Measurements from ENCODE around the gene SKI.

DNA sequence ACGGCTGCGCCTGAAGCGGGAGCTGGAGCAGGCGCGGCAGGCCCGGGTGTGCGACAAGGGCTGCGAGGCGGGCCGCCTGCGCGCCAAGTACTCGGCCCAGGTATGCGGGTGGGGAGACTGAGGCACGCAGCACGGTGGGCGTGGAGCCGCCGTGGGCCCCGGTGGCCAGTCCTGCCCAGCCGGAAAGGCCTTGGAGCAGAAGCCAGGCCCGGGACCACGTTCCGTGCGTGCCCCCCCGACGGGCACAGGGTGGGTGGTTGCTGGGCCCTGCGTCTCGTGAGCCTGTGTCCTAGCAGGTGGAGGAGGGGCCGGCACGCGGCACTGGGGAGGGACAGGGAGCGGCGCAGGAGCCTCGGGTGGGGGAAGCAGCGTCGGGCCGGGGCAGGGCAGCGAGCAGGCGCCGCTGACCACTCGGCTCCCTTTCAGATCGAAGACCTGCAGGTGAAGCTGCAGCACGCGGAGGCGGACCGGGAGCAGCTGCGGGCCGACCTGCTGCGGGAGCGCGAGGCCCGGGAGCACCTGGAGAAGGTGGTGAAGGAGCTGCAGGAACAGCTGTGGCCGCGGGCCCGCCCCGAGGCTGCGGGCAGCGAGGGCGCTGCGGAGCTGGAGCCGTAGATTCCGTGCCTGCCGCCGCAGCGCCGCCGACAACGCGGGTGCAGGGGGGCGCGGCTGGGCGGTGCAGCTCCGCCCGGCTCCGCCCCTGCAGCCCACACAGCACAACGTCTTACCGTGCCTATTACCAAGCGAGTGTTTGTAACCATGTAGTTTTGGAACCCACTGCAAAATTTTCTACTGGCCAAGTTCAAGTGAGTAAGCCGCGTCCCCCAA, 78.2 kb downstream of the SKI start:
- TF ChIP-seq POLR2A (IDR thresholded peaks at IDR 0.05) (no peak), POLR2AphosphoS5 (IDR thresholded peaks at IDR 0.05) (no peak), EP300 (IDR thresholded peaks at IDR 0.05) (no peak)
- TF ChIP-seq, protein P1, sequence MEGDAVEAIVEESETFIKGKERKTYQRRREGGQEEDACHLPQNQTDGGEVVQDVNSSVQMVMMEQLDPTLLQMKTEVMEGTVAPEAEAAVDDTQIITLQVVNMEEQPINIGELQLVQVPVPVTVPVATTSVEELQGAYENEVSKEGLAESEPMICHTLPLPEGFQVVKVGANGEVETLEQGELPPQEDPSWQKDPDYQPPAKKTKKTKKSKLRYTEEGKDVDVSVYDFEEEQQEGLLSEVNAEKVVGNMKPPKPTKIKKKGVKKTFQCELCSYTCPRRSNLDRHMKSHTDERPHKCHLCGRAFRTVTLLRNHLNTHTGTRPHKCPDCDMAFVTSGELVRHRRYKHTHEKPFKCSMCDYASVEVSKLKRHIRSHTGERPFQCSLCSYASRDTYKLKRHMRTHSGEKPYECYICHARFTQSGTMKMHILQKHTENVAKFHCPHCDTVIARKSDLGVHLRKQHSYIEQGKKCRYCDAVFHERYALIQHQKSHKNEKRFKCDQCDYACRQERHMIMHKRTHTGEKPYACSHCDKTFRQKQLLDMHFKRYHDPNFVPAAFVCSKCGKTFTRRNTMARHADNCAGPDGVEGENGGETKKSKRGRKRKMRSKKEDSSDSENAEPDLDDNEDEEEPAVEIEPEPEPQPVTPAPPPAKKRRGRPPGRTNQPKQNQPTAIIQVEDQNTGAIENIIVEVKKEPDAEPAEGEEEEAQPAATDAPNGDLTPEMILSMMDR (IDR thresholded peaks at IDR 0.05) = no peak
